AG04449 (cell line): ENCODE data around the gene NDUFAF8.

Experiments
- CTCF ChIA-PET: fragments of 350-600 bp; formaldehyde crosslinking; extraction: SDS; loops from one replicate; lab custom pipeline; 2021; ENCODE audit warnings: antibody characterized with exemption; lab: Yijun Ruan, JAX
- POLR2A ChIA-PET: fragments of 400-600, 350-600 bp; formaldehyde crosslinking; extraction: SDS; loops from one replicate; lab custom pipeline; 2020; ENCODE audit warnings: antibody characterized with exemption, inconsistent platforms; lab: Yijun Ruan, JAX
- DNase-seq: peaks from one replicate; pipeline ENCODE4 v3.0.0-alpha.2; 2010; ENCODE audit warnings: low read depth, low spot score
- H3K4me3 ChIP-seq: 2 replicates; pipeline ENCODE4 v1.5.1; 2011; ENCODE audit warnings: low read depth, mild to moderate bottlenecking, control low read depth, low read length
- CTCF ChIP-seq: IDR thresholded peaks from one replicate; pipeline ENCODE4 v1.5.1; 2011; ENCODE audit warnings: mild to moderate bottlenecking, moderate library complexity, low read length, control low read depth, inconsistent platforms; ENCODE audit not compliant: insufficient read depth; ENCODE audit errors: missing control alignments

The NDUFAF8 gene

GRCh38 chr17:81241648-81242420 is 2.7 kb downstream of the NDUFAF8 start:
- no peak overlapping the region for H3K4me3 ChIP-seq
- ChIA-PET POLR2A (no interaction called here), CTCF (interaction anchor here (0.6 to 1.5 kb wide), 4 partner anchors 99 to 359 kb away, joined by 3 to 10 read pairs (median 3); no protein-coding TSS in a partner anchor)
- TF ChIP-seq CTCF: peak; percentile 87
- no peak for DNase-seq

- no peak for DNase-seq
- no peak overlapping the region for H3K4me3 ChIP-seq
- no peak for TF ChIP-seq CTCF
- ChIA-PET CTCF (interaction anchor here (0.6 to 1.5 kb wide), 4 partner anchors 99 to 358 kb away, joined by 3 to 10 read pairs (median 3); no protein-coding TSS in a partner anchor), POLR2A (no interaction called here)
Observed at GRCh38 chr17:81242421-81243332, 3.6 kb downstream of the NDUFAF8 start.

- H3K4me3 ChIP-seq: no peak overlapping the region
- no peak for DNase-seq
- POLR2A ChIA-PET: no interaction called here
- no peak for TF ChIP-seq CTCF
- CTCF ChIA-PET: no interaction called here
Observed at GRCh38 chr17:81243333-81243664, 4.2 kb downstream of the NDUFAF8 start.

GRCh38 chr17:81244358-81245023 is 5.4 kb downstream of the NDUFAF8 start:
- ChIA-PET POLR2A (no interaction called here), CTCF (interaction anchor here (0.8 kb wide), 1 partner anchor 9 kb away, joined by 5 read pairs; no protein-coding TSS in a partner anchor)
- H3K4me3 ChIP-seq: no peak overlapping the region
- no peak for TF ChIP-seq CTCF
- no peak for DNase-seq

- ChIA-PET POLR2A (no interaction called here), CTCF (interaction anchor here (0.8 to 1.6 kb wide), 2 partner anchors 8 to 102 kb away, joined by 3 to 5 read pairs; no protein-coding TSS in a partner anchor)
- H3K4me3 ChIP-seq: no peak overlapping the region
- TF ChIP-seq CTCF: no peak
- no peak for DNase-seq
Observed at GRCh38 chr17:81245024-81245664, 6.0 kb downstream of the NDUFAF8 start.
